GOT3 (cell line): ENCODE results near the gene TACC3.

Experiments used
- DNase-seq: peaks from one replicate; lab custom pipeline; 2025; ENCODE audit warnings: mixed read lengths; lab: John Stamatoyannopoulos, UW

Gene TACC3

GRCh38 chr4:1723131-1723801 is 1.9 kb downstream of the TACC3 start:
- no peak for DNase-seq

GRCh38 chr4:1725521-1725920 is 4.2 kb downstream of the TACC3 start:
- DNase-seq: no peak

GRCh38 chr4:1726146-1726934 is 5.0 kb downstream of the TACC3 start:
- DNase-seq: peak; percentile 30

GRCh38 chr4:1727117-1728031 is 6.1 kb downstream of the TACC3 start:
- DNase-seq: no peak

DNA sequence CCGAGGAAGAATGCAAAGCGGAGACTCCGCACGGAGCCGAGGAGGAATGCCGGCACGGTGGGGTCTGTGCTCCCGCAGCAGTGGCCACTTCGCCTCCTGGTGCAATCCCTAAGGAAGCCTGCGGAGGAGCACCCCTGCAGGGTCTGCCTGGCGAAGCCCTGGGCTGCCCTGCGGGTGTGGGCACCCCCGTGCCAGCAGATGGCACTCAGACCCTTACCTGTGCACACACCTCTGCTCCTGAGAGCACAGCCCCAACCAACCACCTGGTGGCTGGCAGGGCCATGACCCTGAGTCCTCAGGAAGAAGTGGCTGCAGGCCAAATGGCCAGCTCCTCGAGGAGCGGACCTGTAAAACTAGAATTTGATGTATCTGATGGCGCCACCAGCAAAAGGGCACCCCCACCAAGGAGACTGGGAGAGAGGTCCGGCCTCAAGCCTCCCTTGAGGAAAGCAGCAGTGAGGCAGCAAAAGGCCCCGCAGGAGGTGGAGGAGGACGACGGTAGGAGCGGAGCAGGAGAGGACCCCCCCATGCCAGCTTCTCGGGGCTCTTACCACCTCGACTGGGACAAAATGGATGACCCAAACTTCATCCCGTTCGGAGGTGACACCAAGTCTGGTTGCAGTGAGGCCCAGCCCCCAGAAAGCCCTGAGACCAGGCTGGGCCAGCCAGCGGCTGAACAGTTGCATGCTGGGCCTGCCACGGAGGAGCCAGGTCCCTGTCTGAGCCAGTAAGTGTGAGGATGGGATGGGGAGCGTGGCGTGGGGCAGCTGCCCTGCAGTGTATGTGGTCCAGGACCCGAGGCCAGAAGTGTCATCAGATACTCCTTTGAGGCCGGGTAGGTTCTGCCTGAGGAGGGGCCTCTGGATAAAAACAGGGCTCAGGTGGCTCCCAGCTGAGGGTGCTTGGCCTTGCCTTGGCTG is 7.0 kb downstream of the TACC3 start:
- no peak for DNase-seq

DNA sequence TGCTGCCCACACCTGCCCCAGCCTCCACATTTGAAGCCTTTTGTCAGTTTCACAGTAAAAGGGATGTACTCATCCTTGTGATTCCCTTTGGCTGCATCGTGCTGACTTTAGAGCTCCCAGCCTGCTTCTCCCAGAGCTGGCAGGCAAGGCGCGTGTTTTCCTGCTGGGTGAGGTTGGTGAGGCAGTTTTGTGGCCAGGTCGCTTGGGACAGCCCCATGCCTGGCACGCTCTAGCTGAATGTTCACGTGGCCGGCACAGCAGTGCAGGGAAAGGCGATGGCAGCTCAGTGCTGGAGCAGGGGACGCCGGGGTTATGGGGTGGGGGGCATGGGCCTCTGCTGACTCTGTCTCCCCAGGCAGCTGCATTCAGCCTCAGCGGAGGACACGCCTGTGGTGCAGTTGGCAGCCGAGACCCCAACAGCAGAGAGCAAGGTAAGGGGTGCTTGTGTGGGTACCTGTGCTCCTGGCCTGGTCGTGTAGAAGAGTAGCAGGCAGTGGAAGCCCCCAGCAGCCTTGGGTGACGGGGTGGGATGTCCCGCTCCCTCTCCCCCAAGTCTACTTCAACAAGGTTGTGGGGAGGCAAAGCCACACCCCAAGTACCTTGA is 9.3 kb downstream of the TACC3 start:
- DNase-seq: no peak

- no peak for DNase-seq
Measured at GRCh38 chr4:1731180-1731579, 9.9 kb downstream of the TACC3 start.

GRCh38 chr4:1732911-1733310 is 11.6 kb downstream of the TACC3 start:
- no peak for DNase-seq

- no peak for DNase-seq
Measured at GRCh38 chr4:1735215-1735614, 13.9 kb downstream of the TACC3 start.

DNA sequence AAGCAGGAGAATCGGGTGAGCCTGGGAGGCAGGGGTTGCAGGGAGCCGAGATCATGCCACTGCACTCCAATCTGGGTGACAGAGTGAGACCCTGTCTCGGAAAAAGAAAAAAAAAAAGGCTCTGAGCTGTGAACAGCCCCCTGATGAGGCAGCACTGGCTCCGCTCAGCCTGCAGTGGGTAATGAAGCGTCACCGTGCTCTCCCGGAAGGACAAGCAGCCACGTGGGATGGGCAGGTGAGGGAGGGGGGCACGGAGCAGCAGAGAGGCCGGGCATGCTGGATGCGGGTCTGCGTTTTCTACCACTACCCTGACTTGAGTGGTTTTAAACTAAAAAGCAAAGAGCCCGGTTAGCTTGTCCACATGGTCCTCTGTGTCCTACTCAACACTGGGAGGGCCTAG is 15.5 kb downstream of the TACC3 start:
- no peak for DNase-seq

DNA sequence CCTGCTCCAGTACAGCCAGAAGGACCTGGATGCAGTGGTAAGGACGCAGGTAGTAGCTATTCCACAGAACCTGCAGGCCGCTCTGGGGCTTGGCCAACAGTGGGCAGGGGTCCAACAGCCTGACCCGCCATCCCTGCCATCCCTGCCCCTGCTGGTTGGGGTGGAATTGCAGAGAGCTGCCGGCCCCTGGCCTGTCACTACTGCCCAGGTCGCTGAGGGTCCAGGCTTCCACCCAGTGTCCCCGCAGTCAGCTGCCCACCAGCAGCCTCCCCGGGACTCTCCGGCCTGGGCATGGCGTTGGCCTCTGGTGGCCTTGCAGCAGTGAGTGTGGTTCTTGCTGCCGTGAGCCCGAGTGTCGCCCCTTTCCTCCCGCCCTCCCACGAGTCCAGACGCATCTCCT is 16.3 kb downstream of the TACC3 start:
- DNase-seq: no peak

- DNase-seq: no peak
Measured at GRCh38 chr4:1738410-1738809, 17.1 kb downstream of the TACC3 start.

GRCh38 chr4:1739358-1739757 is 18.0 kb downstream of the TACC3 start:
- DNase-seq: no peak

DNA sequence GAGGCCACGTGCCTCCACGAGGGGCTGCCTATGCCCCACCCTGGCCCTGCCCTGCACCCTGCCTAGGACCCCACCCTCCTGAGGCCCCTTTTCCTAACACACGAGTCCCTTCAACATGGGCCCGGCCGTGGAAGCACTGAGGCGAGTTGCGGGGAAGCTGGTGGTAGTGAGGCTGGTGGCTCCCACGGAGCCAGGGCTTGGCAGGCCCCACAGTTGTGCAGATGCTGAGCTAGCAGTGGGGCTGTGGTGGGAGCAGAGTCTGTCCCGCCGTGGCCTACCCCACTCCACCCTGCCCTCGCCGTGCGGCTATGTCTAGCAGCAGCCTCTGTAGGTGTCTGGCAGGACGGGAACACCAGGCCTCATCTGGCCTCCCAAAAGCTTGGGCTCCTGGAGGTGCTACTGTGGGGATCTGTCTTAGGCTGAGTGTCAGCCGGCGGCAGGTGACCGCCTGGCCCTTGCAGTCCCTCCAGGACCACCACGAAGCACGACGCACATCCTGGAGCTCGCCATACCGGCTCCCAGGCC is 18.8 kb downstream of the TACC3 start:
- no peak for DNase-seq

DNA sequence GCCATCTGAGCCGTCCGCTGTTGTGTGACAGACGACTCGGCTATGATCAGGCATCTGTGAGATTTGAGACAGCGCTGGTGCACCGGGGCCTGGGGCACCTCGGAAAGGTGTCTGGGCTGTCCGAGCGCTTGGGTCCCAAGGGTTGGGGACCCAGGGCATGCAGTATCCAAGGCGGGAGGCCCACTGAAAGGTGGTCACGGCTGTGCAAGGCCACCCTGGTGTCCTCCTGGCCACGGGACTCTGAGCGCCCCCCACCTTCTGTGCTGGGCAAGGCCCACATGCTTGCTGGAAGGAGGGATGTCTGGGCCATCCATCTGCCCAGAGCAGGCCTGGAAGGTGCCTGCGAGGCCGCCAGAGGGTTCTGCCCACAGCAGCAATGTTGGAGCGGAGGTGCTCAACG is 19.9 kb downstream of the TACC3 start:
- DNase-seq: no peak

DNA sequence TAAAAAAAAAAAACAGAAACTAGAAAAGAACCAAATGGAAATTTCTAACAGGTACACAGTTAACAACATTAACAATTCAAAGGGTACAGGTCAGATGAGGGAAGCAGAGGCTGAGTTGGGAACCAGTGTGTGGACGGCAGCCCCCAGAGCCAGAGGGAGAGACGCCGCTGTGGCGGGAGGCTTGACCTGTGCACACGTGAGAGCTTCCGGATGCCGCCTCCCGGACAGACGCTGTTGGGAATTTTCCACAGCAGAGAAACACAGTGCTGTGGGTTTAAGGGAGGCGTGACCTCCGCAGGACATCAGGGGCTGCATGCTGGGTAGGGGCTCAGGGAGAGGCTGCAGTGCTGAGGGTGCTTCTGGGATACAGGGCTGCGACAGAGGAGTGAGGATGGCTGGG is 22.2 kb downstream of the TACC3 start:
- no peak for DNase-seq

DNA sequence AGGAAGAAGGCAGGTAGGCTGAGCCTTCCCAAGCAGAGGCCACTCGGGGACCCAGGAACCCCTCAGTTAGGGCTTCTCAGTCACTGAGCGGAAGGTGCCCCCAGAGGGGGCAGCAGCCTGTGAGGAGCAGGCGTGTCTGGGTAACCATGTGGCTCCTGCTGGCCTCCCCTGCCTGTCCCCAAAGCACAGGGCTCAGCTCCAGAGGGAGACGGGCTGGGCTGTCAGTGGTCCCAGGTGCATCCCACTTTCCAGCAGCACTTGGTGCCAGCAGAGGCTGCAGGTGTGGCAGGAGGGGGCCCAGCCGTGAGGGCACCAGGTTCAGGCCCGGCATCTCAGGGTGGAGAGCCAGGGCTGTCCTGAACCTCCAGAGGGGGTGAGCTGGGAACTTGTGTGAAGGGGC is 22.7 kb downstream of the TACC3 start:
- DNase-seq: no peak

DNA sequence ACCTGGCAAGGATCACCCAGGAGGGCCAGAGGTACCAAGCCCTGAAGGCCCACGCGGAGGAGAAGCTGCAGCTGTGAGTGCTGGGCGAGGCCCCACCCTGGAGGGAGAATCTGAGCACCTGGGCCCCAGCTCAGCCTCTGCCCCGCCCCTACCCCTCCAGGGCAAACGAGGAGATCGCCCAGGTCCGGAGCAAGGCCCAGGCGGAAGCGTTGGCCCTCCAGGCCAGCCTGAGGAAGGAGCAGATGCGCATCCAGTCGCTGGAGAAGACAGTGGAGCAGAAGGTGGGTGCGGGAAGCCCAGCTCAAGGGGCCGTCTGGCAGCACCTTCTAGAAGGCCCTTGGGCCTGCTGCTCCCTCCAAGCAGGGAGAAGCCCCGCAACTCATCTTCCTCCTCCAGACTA is 23.2 kb downstream of the TACC3 start:
- no peak for DNase-seq

- DNase-seq: no peak
Measured at GRCh38 chr4:1745165-1745564, 23.8 kb downstream of the TACC3 start.

- no peak for DNase-seq
Measured at GRCh38 chr4:1745697-1746096, 24.4 kb downstream of the TACC3 start.

DNA sequence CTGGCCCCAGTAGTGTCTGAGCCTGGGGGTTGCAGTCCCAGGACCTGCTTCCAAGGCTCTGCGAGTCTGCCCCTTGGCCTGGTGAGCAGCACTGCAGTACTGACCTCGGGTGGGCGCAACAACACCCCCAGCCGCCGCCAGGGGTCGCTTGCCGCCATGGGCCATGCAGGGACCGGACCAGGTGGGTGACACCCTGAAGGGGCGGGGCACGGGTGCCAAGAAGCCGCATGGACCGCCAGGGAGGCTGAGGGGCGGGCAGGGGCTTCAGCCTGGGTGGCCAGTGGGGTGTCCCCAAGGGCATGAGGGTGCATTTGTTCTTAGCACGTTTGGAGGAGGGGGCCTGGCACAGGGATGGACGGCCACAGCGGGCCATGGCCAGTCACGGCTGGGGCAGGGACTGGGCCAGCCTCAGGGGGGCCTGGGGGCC is 25.0 kb downstream of the TACC3 start:
- peak; percentile 26 for DNase-seq
